ENCODE measurements around the gene ANAPC16.

DNA sequence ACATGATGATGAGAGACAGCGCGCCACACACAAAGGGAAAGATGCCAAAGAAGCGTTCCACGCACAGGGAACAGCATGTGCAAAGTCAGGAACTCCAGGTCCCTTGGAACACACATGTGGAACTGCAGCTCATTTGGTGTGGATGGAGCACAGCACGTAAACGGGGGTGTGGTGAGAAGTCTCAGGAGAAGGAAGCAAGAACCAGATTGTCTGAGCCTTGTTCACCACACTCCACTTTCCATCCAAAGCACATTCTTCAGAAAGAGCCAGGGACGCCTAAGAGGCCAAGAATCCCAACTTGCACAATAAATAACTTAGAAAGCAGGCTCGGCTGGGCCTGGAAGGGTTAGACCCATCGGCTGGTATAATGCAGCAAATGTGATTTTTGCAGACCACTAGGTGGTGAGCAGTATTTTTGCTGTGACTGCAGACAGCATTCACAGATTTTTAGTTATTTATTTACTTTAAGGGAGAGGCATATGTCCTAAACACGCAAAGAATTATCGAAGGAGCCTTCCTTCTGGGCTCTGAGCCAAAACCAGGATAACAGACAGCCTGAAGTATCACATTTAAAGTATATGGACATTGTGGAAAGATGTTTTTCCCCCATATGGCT is 28.1 kb downstream of the ANAPC16 start:
- TF ChIP-seq POLR2AphosphoS5 (IDR thresholded peaks at IDR 0.05; ENCODE audit: low read depth): no peak
- TF ChIP-seq, protein P1, sequence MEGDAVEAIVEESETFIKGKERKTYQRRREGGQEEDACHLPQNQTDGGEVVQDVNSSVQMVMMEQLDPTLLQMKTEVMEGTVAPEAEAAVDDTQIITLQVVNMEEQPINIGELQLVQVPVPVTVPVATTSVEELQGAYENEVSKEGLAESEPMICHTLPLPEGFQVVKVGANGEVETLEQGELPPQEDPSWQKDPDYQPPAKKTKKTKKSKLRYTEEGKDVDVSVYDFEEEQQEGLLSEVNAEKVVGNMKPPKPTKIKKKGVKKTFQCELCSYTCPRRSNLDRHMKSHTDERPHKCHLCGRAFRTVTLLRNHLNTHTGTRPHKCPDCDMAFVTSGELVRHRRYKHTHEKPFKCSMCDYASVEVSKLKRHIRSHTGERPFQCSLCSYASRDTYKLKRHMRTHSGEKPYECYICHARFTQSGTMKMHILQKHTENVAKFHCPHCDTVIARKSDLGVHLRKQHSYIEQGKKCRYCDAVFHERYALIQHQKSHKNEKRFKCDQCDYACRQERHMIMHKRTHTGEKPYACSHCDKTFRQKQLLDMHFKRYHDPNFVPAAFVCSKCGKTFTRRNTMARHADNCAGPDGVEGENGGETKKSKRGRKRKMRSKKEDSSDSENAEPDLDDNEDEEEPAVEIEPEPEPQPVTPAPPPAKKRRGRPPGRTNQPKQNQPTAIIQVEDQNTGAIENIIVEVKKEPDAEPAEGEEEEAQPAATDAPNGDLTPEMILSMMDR (IDR thresholded peaks at IDR 0.05; ENCODE audit: insufficient read depth, low read length): no peak
- no peak for TF ChIP-seq SPI1 (IDR thresholded peaks at IDR 0.05; ENCODE audit: borderline replicate concordance, low read depth)
- TF ChIP-seq GABPA (IDR thresholded peaks at IDR 0.05; ENCODE audit: low read depth): no peak

All from HL-60 (cell line).